ENCODE results near the gene EIF3K. TPM values are rescaled to one million over a fixed set of nuclear protein-coding genes. Genes with fewer than 3 reads are reported as not detected.

EIF3K gene
- total and polyA plus RNA-seq, 2 of the 8 experiments (the other 6 are each of a cell fraction or from before 2014, with no cell fraction given): 329 to 937 TPM

GRCh38 chr19:38626401-38626800 is 7.4 kb downstream of the EIF3K start:
- H3K27me3 ChIP-seq (replicated peaks in 1 of 4; ENCODE audit: control insufficient read depth in 3 of 4, extremely low read depth in 1 of 4, insufficient read depth in 3 of 4, low read length in 3 of 4): no peaks in the 10 kb centered on the region
- 95% methylated on average over 4 of the region's 4 CpGs; no CpG with 5 or more reads in 1 of the 2 experiments for WGBS, 2 experiments (ENCODE audit: extremely low coverage in 1 of 2, insufficient coverage in 1 of 2, insufficient read length in 1 of 2, insufficient replicate concordance in 2 of 2, low coverage in 1 of 2, low lambda C conversion rate in 2 of 2, missing lambda C conversion rate in 1 of 2)
- POLR2A ChIA-PET (ENCODE audit: partially characterized antibody): interaction anchor here (1.0 to 3.3 kb wide), 3 partner anchors 11 to 24 kb away, joined by 3 to 11 read pairs (median 3); no protein-coding TSS in a partner anchor
- peaks cover 2 to 3% of the 10 kb centered on the region in 2 experiments for H4K20me1 ChIP-seq (replicated peaks in 1 of 2; ENCODE audit: control insufficient read depth in 1 of 2, insufficient read depth in 2 of 2, low read length in 2 of 2)
- FAIRE-seq: no peak
- no peak overlapping the region for H3K23ac ChIP-seq (ENCODE audit: insufficient read length)
- H2BK20ac ChIP-seq (ENCODE audit: low read length): no peak overlapping the region
- no peak overlapping the region for H2BK120ac ChIP-seq (replicated peaks; ENCODE audit: low read depth, low read length)
- no peak overlapping the region for H3K14ac ChIP-seq (ENCODE audit: insufficient read length)
- H2BK5ac ChIP-seq (ENCODE audit: low read depth, low read length): no peak overlapping the region
- no peak overlapping the region for H2AFZ ChIP-seq (ENCODE audit: low read length)
- peaks cover 22 to 79% (median 53%) of the 10 kb centered on the region in 4 experiments for H3K36me3 ChIP-seq (ENCODE audit: control insufficient read depth in 2 of 4, insufficient read depth in 4 of 4, low read length in 3 of 4)
- no peak overlapping the region for H2BK12ac ChIP-seq (ENCODE audit: low read depth, low read length)
- no peak overlapping the region for H3K56ac ChIP-seq (replicated peaks; ENCODE audit: insufficient read length, low read depth, low read length)
- no peak for DNase-seq (ENCODE audit: low read depth in 1 of 2, low spot score in 2 of 2)
- H3K79me2 ChIP-seq (ENCODE audit: control insufficient read depth in 1 of 2, insufficient read depth in 2 of 2, low read length in 2 of 2): no peaks in the 10 kb centered on the region
- H3K4me2 ChIP-seq (ENCODE audit: insufficient read depth in 1 of 2, low read depth in 2 of 2, low read length in 2 of 2): no peak overlapping the region
- H4K5ac ChIP-seq (ENCODE audit: insufficient read length, low read depth, low read length): no peak overlapping the region
- H2BK15ac ChIP-seq (ENCODE audit: low read length): no peak overlapping the region
- no peak overlapping the region for H3K9ac ChIP-seq (replicated peaks in 1 of 4; ENCODE audit: extremely low read depth in 1 of 4, low read depth in 3 of 4, low read length in 3 of 4)
- no peak overlapping the region for H3K27ac ChIP-seq (ENCODE audit: low read depth, low read length)
- H3K23me2 ChIP-seq (ENCODE audit: low read depth, low read length): no peaks in the 10 kb centered on the region
- no peak for TF ChIP-seq SP4 (IDR thresholded peaks at IDR 0.05; ENCODE audit: low read length)
- TF ChIP-seq KDM4A (IDR thresholded peaks at IDR 0.05; ENCODE audit: low read depth, low read length, severe bottlenecking): no peak
- no peak for TF ChIP-seq RFX5 (IDR thresholded peaks at IDR 0.05; ENCODE audit: borderline replicate concordance, low read depth, low read length)
- TF ChIP-seq EGR1 (IDR thresholded peaks at IDR 0.05; ENCODE audit: borderline replicate concordance, low read depth, low read length): no peak
- TF ChIP-seq SIN3A (conservative IDR thresholded peaks at IDR 0.05 in 1 of 2, IDR thresholded peaks at IDR 0.05 in 1 of 2; ENCODE audit: low read depth in 1 of 2, low read length in 2 of 2): no peak
- no peak for TF ChIP-seq ASH2L (IDR thresholded peaks at IDR 0.05; ENCODE audit: low read length)
- no peak for TF ChIP-seq HDAC6 (IDR thresholded peaks at IDR 0.05; ENCODE audit: low read depth, low read length)
- CTCF ChIA-PET (ENCODE audit: partially characterized antibody): interaction anchor here (1.5 kb wide), 1 partner anchor 8 kb away, joined by 4 read pairs; no protein-coding TSS in a partner anchor
- no peak overlapping the region for H3K4me3 ChIP-seq (ENCODE audit: extremely low read depth in 1 of 4, insufficient read depth in 2 of 4, low read depth in 3 of 4, low read length in 4 of 4)
- H2AK5ac ChIP-seq (ENCODE audit: low read depth, low read length): no peak overlapping the region
- no peak overlapping the region for H4K91ac ChIP-seq (replicated peaks; ENCODE audit: insufficient read length, low read length)
- no peak overlapping the region for H4K8ac ChIP-seq (ENCODE audit: extremely low read depth, insufficient read depth, low read length)
- H3K4ac ChIP-seq (replicated peaks; ENCODE audit: insufficient read length, low read depth, low read length): no peak overlapping the region
- peaks cover 1% of the 10 kb centered on the region for H3K79me1 ChIP-seq (ENCODE audit: low read depth, low read length)
- no peaks in the 10 kb centered on the region for H3K9me3 ChIP-seq (ENCODE audit: insufficient read depth in 2 of 2, low read depth in 1 of 2, low read length in 1 of 2)
- H3K18ac ChIP-seq (ENCODE audit: extremely low read depth, low read length): no peak overlapping the region
- H3K4me1 ChIP-seq (replicated peaks in 1 of 4; ENCODE audit: control insufficient read depth in 3 of 4, insufficient read depth in 4 of 4, low read length in 3 of 4): no peaks in the 10 kb centered on the region

Data from H1 (cell line).